ENCODE data around the gene DCST2. TPM values are rescaled to one million over a fixed set of nuclear protein-coding genes. Genes with fewer than 3 reads are reported as not detected.

Gene DCST2
- total and polyA plus RNA-seq, 9 of the 15 experiments (the other 6 are each of a cell fraction or from before 2014, with no cell fraction given): 0.09 to 0.49 (median 0.11) TPM; not detected in 3

GRCh38 chr1:155077758-155078445, 44.3 kb upstream of the DCST2 start (continued):
- TF ChIP-seq ZBTB26 (CRISPR knock-in tag; IDR thresholded peaks at IDR 0.05): 0 out of 2 replicates have a peak, but pooled peaks have one; percentile 68
- no peak for TF ChIP-seq KAT8 (IDR thresholded peaks at IDR 0.05; ENCODE audit: low read depth)
- TF ChIP-seq, protein P1, sequence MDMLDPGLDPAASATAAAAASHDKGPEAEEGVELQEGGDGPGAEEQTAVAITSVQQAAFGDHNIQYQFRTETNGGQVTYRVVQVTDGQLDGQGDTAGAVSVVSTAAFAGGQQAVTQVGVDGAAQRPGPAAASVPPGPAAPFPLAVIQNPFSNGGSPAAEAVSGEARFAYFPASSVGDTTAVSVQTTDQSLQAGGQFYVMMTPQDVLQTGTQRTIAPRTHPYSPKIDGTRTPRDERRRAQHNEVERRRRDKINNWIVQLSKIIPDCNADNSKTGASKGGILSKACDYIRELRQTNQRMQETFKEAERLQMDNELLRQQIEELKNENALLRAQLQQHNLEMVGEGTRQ (CRISPR knock-in tag; IDR thresholded peaks at IDR 0.05): no peak
- 0 out of 2 replicates have a peak, but pooled peaks have one; percentile 34 for TF ChIP-seq HBP1 (CRISPR knock-in tag; IDR thresholded peaks at IDR 0.05)
- no peak for TF ChIP-seq ZNF347 (CRISPR knock-in tag; IDR thresholded peaks at IDR 0.05; ENCODE audit: low read depth)
- TF ChIP-seq, protein P2, sequence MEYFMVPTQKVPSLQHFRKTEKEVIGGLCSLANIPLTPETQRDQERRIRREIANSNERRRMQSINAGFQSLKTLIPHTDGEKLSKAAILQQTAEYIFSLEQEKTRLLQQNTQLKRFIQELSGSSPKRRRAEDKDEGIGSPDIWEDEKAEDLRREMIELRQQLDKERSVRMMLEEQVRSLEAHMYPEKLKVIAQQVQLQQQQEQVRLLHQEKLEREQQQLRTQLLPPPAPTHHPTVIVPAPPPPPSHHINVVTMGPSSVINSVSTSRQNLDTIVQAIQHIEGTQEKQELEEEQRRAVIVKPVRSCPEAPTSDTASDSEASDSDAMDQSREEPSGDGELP (CRISPR knock-in tag; IDR thresholded peaks at IDR 0.05; ENCODE audit: borderline replicate concordance): peak; percentile 52; the same call in 1 of the 2 replicates
- TF ChIP-seq RFX7 (CRISPR knock-in tag; IDR thresholded peaks at IDR 0.05): no peak
- TF ChIP-seq JUND (IDR thresholded peaks at IDR 0.05; ENCODE audit: borderline replicate concordance, low read depth, low read length): 0 out of 2 replicates have a peak, but pooled peaks have one; percentile 1
- TF ChIP-seq JUND (tag; IDR thresholded peaks at IDR 0.05; ENCODE audit: borderline replicate concordance, low read depth, low read length): no peak
- no peak for TF ChIP-seq MECOM (CRISPR knock-in tag; IDR thresholded peaks at IDR 0.05)
- TF ChIP-seq ZNF77 (CRISPR knock-in tag; IDR thresholded peaks at IDR 0.05): no peak

Measured in K562 (cell line).